ENCODE data around the gene SLC35G6.
"Not testable (repeated sequence)": the region's sequence is repeated elsewhere in the genome, so short reads cannot be mapped to it uniquely, and the experiment has no call there.

Gene SLC35G6

DNA sequence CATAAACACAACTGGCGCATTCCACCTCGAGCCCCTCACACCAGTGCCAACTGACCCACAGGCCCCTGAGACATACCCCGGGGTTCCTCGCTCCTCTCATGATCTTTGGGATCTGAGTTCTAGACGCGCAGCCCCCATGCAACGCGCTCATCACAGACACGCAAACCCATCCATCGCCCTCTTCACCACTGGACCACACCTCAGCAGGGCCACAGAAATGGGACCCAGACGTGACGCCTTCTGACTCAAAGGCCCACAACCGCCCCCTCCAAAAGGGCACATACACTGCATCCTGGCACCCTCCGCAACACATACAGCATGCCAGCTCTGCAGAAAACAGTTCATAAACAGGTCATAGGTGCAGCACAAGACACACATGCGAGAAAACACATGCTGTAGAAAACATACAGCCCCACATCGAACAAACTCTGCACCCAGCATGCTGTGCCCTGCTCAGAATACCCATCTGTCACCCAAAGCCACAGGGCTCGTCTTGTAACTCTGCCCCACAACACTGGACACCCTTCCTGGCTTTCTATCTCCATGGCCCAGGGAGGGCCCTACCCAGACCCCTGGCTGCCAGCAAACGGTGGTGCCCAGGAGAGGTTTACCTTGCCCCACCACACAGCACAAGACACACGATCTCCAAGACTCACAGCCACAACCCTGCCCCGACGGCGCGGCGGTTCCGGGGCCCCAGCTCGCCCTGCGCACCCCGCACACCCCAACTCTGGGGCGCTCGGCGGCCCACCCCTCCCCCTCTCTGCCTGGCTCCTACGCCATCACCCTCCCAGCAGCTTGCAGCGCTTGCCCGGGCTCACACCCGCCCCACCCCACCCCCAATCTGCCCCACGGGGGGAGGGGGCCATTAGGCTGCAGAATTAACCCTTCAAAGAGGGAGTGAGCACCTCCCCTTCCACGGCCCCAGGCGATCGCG is 2.7 kb upstream of the SLC35G6 start:
- H3K9ac ChIP-seq (ENCODE audit: low read length) = peak overlapping the region; percentile 83
- H3K9me3 ChIP-seq (ENCODE audit: insufficient read depth, low read length) = no peaks in the 10 kb centered on the region
- peak overlapping the region; percentile 38 for H3K27ac ChIP-seq (ENCODE audit: low read length)
- no peaks in the 10 kb centered on the region for H3K27me3 ChIP-seq (ENCODE audit: low read depth, low read length)
- H3K36me3 ChIP-seq (replicated peaks; ENCODE audit: low read depth, low read length) = no peaks in the 10 kb centered on the region
- H3K79me2 ChIP-seq (ENCODE audit: low read length) = peaks cover 47% of the 10 kb centered on the region
- peaks cover 14% of the 10 kb centered on the region for H3K4me1 ChIP-seq (ENCODE audit: low read length)
- TF ChIP-seq EZH2phosphoT487 (IDR thresholded peaks at IDR 0.05; ENCODE audit: low read depth) = no peak
- TF ChIP-seq, protein P1, sequence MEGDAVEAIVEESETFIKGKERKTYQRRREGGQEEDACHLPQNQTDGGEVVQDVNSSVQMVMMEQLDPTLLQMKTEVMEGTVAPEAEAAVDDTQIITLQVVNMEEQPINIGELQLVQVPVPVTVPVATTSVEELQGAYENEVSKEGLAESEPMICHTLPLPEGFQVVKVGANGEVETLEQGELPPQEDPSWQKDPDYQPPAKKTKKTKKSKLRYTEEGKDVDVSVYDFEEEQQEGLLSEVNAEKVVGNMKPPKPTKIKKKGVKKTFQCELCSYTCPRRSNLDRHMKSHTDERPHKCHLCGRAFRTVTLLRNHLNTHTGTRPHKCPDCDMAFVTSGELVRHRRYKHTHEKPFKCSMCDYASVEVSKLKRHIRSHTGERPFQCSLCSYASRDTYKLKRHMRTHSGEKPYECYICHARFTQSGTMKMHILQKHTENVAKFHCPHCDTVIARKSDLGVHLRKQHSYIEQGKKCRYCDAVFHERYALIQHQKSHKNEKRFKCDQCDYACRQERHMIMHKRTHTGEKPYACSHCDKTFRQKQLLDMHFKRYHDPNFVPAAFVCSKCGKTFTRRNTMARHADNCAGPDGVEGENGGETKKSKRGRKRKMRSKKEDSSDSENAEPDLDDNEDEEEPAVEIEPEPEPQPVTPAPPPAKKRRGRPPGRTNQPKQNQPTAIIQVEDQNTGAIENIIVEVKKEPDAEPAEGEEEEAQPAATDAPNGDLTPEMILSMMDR (IDR thresholded peaks at IDR 0.05; ENCODE audit: low read depth, low read length) = no peak
- peak overlapping the region; percentile 84 for H3K4me2 ChIP-seq (ENCODE audit: low read length)
- peaks cover 19% of the 10 kb centered on the region; the same call in 1 of the 2 replicates for H4K20me1 ChIP-seq (ENCODE audit: insufficient read depth, low read length)
- H3K4me3 ChIP-seq (ENCODE audit: low read length) = peak overlapping the region; percentile 96
- H2AFZ ChIP-seq (ENCODE audit: low read depth, low read length) = no peak overlapping the region; the same call in 1 of the 2 replicates

DNA sequence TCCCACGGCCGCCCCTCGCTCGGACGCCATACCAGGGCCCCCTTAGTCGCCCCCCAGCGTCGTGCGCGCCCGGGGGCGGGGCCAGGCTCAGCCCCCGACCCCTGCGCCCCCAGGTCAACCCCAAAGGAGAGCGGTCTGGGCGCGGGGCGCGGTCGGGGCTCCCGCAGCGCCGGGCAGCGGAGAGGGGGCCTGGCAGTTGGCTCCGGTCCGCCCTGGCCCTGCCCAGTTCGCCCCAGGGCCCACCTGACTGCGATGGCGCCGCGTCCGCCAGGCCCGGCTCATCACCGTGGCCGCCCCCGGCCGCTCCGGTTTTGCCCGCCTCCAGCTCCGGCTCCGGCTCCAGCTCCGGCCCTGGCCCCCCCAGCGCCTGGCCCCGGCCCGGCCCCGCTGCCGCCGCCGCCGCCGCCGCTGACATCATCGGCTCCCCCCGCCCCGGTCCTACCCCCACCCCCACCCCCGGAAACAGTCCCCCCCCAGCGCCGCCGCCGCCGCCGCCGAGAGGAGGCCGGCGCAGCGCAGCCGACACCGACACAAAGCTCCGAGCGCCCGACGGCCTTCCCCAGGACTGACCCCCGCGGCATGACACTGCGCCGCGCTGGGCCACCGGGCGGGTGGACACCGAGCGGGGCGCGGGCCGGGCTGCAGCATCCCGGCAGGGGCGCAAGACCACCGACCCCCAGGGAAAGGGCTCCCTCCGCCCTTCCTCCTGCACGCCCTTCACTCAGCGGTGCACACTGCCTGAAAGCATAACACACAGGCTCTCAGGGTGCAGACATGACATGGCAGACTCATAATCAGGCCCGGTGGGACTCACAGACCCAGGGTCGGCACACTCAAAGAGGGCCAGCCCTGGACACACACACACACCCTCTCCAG is 1.8 kb upstream of the SLC35G6 start, which contains the start of gene ZBTB4:
TSS of gene ZBTB4 (minus strand) at position 419 of the 876 bp plus-strand sequence. CDS start 12,830 bp downstream, outside the sequence.
- Histone ChIP-seq H3K36me3 (replicated peaks; ENCODE audit: low read depth, low read length) (no peaks in the 10 kb centered on the region), H3K4me2 (ENCODE audit: low read length) (peak within 1 kb of the TSS; percentile 99), H2AFZ (ENCODE audit: low read depth, low read length) (peak within 1 kb of the TSS; percentile 18; the same call in 1 of the 2 replicates), H3K4me3 (ENCODE audit: low read length) (peak within 1 kb of the TSS; percentile 96), H4K20me1 (ENCODE audit: insufficient read depth, low read length) (peaks cover 19% of the 10 kb centered on the region; the same call in 1 of the 2 replicates), H3K4me1 (ENCODE audit: low read length) (peaks cover 14% of the 10 kb centered on the region), H3K27me3 (ENCODE audit: low read depth, low read length) (no peaks in the 10 kb centered on the region), H3K9ac (ENCODE audit: low read length) (peak within 1 kb of the TSS; percentile 83), H3K27ac (ENCODE audit: low read length) (peak within 1 kb of the TSS; percentile 38), H3K79me2 (ENCODE audit: low read length) (peaks cover 47% of the 10 kb centered on the region), H3K9me3 (ENCODE audit: insufficient read depth, low read length) (no peaks in the 10 kb centered on the region)
- no peak for TF ChIP-seq EZH2phosphoT487 (IDR thresholded peaks at IDR 0.05; ENCODE audit: low read depth)
- TF ChIP-seq, protein P1 (IDR thresholded peaks at IDR 0.05; ENCODE audit: low read depth, low read length) = no peak

DNA sequence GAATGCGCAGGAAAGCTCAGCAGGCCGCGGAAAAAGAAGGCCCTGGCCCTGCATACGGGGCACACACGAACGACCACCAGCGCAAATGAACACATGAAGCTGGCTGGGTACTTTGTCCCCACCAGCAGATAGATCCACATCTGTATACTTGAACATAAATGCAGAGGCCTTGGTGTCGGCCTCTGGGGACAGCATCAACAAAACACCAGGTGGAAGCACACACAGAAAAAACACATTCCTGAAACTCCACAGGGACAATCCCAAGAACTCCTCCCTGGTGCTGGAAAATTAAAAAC is 1.2 kb upstream of the SLC35G6 start:
- H3K79me2 ChIP-seq (ENCODE audit: low read length) = peaks cover 52% of the 10 kb centered on the region
- peak overlapping the region; percentile 96 for H3K4me3 ChIP-seq (ENCODE audit: low read length)
- peaks cover 14% of the 10 kb centered on the region for H3K4me1 ChIP-seq (ENCODE audit: low read length)
- TF ChIP-seq EZH2phosphoT487 (IDR thresholded peaks at IDR 0.05; ENCODE audit: low read depth) = no peak
- TF ChIP-seq, protein P1 (IDR thresholded peaks at IDR 0.05; ENCODE audit: low read depth, low read length) = no peak
- peak overlapping the region; percentile 18; the same call in 1 of the 2 replicates for H2AFZ ChIP-seq (ENCODE audit: low read depth, low read length)
- peak overlapping the region; percentile 18; the same call in 1 of the 2 replicates for H3K27ac ChIP-seq (ENCODE audit: low read length)
- no peaks in the 10 kb centered on the region for H3K36me3 ChIP-seq (replicated peaks; ENCODE audit: low read depth, low read length)
- H3K4me2 ChIP-seq (ENCODE audit: low read length) = peak overlapping the region; percentile 99
- H3K9me3 ChIP-seq (ENCODE audit: insufficient read depth, low read length) = no peaks in the 10 kb centered on the region
- H3K27me3 ChIP-seq (ENCODE audit: low read depth, low read length) = no peaks in the 10 kb centered on the region
- peak overlapping the region; percentile 72 for H3K9ac ChIP-seq (ENCODE audit: low read length)
- H4K20me1 ChIP-seq (ENCODE audit: insufficient read depth, low read length) = peaks cover 19% of the 10 kb centered on the region; the same call in 1 of the 2 replicates

DNA sequence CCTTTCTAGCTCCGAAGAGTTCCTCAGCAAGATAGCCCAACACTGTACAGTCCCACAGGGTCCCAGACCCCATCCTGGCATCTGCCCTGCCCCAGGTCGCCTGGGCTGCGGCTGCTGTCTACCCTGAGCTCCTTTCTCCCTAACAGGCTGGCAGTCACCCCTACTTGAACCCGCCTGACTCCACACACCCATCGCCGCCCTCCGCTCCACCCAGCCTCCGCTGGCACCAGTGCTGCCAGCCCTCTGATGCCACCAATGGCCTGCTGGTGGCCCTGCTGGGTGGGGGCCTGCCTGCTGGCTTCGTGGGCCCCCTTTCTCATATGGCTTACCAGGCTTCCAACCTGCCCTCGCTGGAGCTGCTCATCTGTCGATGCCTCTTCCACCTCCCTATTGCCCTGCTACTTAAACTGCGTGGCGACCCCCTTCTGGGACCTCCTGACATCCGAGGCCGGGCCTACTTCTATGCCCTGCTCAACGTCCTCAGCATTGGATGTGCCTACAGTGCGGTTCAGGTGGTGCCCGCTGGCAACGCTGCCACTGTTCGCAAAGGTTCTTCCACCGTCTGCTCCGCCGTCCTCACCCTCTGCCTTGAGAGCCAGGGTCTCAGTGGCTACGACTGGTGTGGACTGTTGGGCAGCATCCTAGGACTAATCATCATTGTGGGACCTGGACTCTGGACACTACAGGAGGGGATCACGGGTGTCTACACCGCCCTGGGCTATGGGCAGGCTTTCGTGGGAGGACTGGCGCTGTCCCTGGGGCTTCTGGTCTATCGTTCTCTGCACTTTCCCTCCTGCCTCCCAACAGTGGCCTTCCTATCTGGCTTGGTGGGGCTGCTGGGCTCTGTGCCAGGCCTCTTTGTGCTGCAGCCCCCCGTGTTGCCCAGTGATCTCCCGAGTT is 846 bp downstream of the SLC35G6 start:
- not testable (repeated sequence) for H3K9ac ChIP-seq (ENCODE audit: low read length); H3K27me3 ChIP-seq (ENCODE audit: low read depth, low read length); H2AFZ ChIP-seq (ENCODE audit: low read depth, low read length); H3K4me3 ChIP-seq (ENCODE audit: low read length); H3K27ac ChIP-seq (ENCODE audit: low read length); H3K36me3 ChIP-seq (replicated peaks; ENCODE audit: low read depth, low read length); H3K9me3 ChIP-seq (ENCODE audit: insufficient read depth, low read length); H3K4me2 ChIP-seq (ENCODE audit: low read length)
- Histone ChIP-seq H3K4me1 (ENCODE audit: low read length) (peaks cover 23% of the 10 kb centered on the region), H3K79me2 (ENCODE audit: low read length) (peaks cover 54% of the 10 kb centered on the region), H4K20me1 (ENCODE audit: insufficient read depth, low read length) (peaks cover 20% of the 10 kb centered on the region)

DNA sequence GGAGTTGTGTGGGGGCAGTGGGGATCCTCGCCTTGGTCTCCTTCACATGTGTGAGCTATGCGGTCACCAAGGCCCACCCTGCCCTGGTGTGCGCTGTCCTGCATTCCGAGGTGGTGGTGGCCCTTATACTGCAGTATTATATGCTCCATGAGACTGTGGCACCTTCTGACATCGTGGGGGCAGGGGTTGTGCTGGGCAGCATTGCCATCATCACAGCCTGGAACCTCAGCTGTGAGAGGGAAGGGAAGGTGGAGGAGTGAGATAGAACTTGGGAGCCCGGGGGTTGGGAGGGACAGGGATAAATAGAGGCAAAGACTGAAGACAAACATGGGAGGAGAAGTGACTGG is 1.5 kb downstream of the SLC35G6 start:
- H3K4me1 ChIP-seq (ENCODE audit: low read length) = peaks cover 23% of the 10 kb centered on the region
- H3K36me3 ChIP-seq (replicated peaks; ENCODE audit: low read depth, low read length); H2AFZ ChIP-seq (ENCODE audit: low read depth, low read length); H3K9me3 ChIP-seq (ENCODE audit: insufficient read depth, low read length); H3K27me3 ChIP-seq (ENCODE audit: low read depth, low read length): not testable (repeated sequence)
- H3K9ac ChIP-seq (ENCODE audit: low read length) = peak overlapping the region; percentile 100
- peak overlapping the region; percentile 85 for H3K4me2 ChIP-seq (ENCODE audit: low read length)
- peak overlapping the region; percentile 93 for H3K27ac ChIP-seq (ENCODE audit: low read length)
- H3K79me2 ChIP-seq (ENCODE audit: low read length) = peaks cover 54% of the 10 kb centered on the region
- H3K4me3 ChIP-seq (ENCODE audit: low read length) = peak overlapping the region; percentile 100
- H4K20me1 ChIP-seq (ENCODE audit: insufficient read depth, low read length) = peaks cover 20% of the 10 kb centered on the region
